HepG2 (cell line): Measurements from ENCODE around the gene B4GALT5. TPM values are rescaled to one million over a fixed set of nuclear protein-coding genes. Genes with fewer than 3 reads are reported as not detected.

Source experiments
- ATAC-seq: fragments of 200-7000 bp; cut with Tn5 transposase; 3 replicates; pipeline ENCODE4 v1.9.1; 2020; ENCODE audit warnings: mild to moderate bottlenecking, moderate library complexity
- BruUV-seq: library from RNA; stranded (reverse); fragments of 400-500 nt; replicated peaks from 2 replicates; lab custom pipeline; 2021; lab: Mats Ljungman, UMichigan
- CTCF ChIA-PET: fragments of 300-600 bp; formaldehyde crosslinking; extraction: SDS; loops from one replicate; lab custom pipeline; 2021; ENCODE audit warnings: low total read pairs, inconsistent platforms, low intra/inter-chr PET ratio; lab: Yijun Ruan, JAX
- POLR2A ChIA-PET: fragments of 350-600 bp; sonication (Branson Sonifier 250); formaldehyde crosslinking; loops from one replicate; lab custom pipeline; 2020; ENCODE audit warnings: antibody characterized with exemption, inconsistent platforms; lab: Yijun Ruan, JAX
- DNase-seq: peaks from one replicate; pipeline ENCODE4 v3.0.0-alpha.2; 2015; ENCODE audit warnings: low spot score
- FAIRE-seq: peaks from 3 replicates; lab custom pipeline; 2011; peaks lifted over from hg19 to GRCh38; lab: Jason Lieb, UNC
- H2AFZ ChIP-seq: one replicate; pipeline ENCODE4 v1.6.1; 2011; ENCODE audit warnings: low read length, inconsistent platforms
- H3K27ac ChIP-seq: fragments of 300-600 bp; 3 replicates; pipeline ENCODE4 v1.8.0; 2011; ENCODE audit warnings: mixed run types, mild to moderate bottlenecking, mixed read lengths, low read length, inconsistent platforms; ENCODE audit not compliant: insufficient read depth; ENCODE audit errors: extremely low read length
- H3K27me3 ChIP-seq, 2 experiments: fragments of 200-600 bp in 1 of 2; 2 replicates in 1 of 2; 3 replicates in 1 of 2; pipeline versions ENCODE4 v1.6.0 to v1.8.0; 2011; ENCODE audit warnings: low read length in 2 of 2, mild to moderate bottlenecking in 2 of 2, moderate library complexity in 2 of 2, inconsistent platforms in 1 of 2; ENCODE audit not compliant: insufficient read depth in 2 of 2, control insufficient read depth in 1 of 2
- H3K36me3 ChIP-seq, 2 experiments: fragments of 200-600 bp in 1 of 2; replicated peaks in 1 of 2; 2 replicates in 1 of 2; 3 replicates in 1 of 2; pipeline versions ENCODE4 v1.5.1 to v1.8.0; 2011; ENCODE audit warnings: low read length in 2 of 2, inconsistent platforms in 1 of 2; ENCODE audit not compliant: insufficient read depth in 2 of 2, control insufficient read depth in 1 of 2
- H3K4me1 ChIP-seq: 2 replicates; pipeline ENCODE4 v1.5.1; 2012; ENCODE audit warnings: low read length, inconsistent platforms; ENCODE audit not compliant: insufficient read depth
- H3K4me2 ChIP-seq: 2 replicates; pipeline ENCODE4 v1.6.0; 2011; ENCODE audit warnings: low read depth, low read length, inconsistent platforms
- H3K4me3 ChIP-seq, 3 experiments: fragments of 200-600 bp in 1 of 3; sonication (generic), shearing (Covaris generic) in 1 of 3; replicated peaks in 1 of 3; 2 replicates each; pipeline ENCODE4 v1.5.1; 2011 to 2016; ENCODE audit warnings: low read length in 3 of 3, inconsistent platforms in 2 of 3, low read depth in 2 of 3, mild to moderate bottlenecking in 2 of 3, control low read depth in 1 of 3, mixed read lengths in 1 of 3; ENCODE audit not compliant: insufficient read depth in 1 of 3
- H3K79me2 ChIP-seq: one replicate; pipeline ENCODE4 v1.6.1; 2011; ENCODE audit warnings: low read length, inconsistent platforms; ENCODE audit not compliant: insufficient read depth
- H3K9ac ChIP-seq: 2 replicates; pipeline ENCODE4 v1.6.0; 2011; ENCODE audit warnings: mild to moderate bottlenecking, low read depth, low read length, inconsistent platforms; ENCODE audit not compliant: insufficient read depth
- H3K9me3 ChIP-seq: 2 replicates; pipeline ENCODE4 v1.5.1; 2012; ENCODE audit warnings: mild to moderate bottlenecking, low read length
- H4K20me1 ChIP-seq: 2 replicates; pipeline ENCODE4 v1.6.0; 2011; ENCODE audit warnings: inconsistent platforms, mild to moderate bottlenecking, low read length, moderate library complexity; ENCODE audit not compliant: insufficient read depth
- FOSL1 ChIP-seq: sonication (generic); formaldehyde crosslinking; IDR thresholded peaks from 2 replicates; pipeline ENCODE4 v1.9.0; 2021; ENCODE audit warnings: missing genetic modification reagents, borderline replicate concordance
- HMG20B ChIP-seq: conservative IDR thresholded peaks from 2 replicates; pipeline ENCODE4 v1.6.1; 2016; ENCODE audit warnings: missing genetic modification reagents, missing compliant biosample characterization
- KDM5B ChIP-seq: sonication (generic); formaldehyde crosslinking; IDR thresholded peaks from 2 replicates; pipeline ENCODE4 v1.4.0; 2020; ENCODE audit warnings: missing genetic modification reagents, mild to moderate bottlenecking, borderline replicate concordance
- MAFK ChIP-seq, 2 experiments: IDR thresholded peaks in 1 of 2; conservative IDR thresholded peaks in 1 of 2; 2 replicates each; pipeline ENCODE4 v1.6.1; 2011; ENCODE audit warnings: improper control_type of control experiment in 2 of 2, low read length in 2 of 2
- NFE2L2 ChIP-seq: fragments of 150-350 bp; IDR thresholded peaks from 2 replicates; pipeline ENCODE4 v1.6.1; 2014; ENCODE audit warnings: low read length
- POLR2AphosphoS5 ChIP-seq: IDR thresholded peaks from 2 replicates; pipeline ENCODE4 v1.6.1; 2012; ENCODE audit warnings: low read depth, low read length
- RBM22 ChIP-seq: fragments of 200-400 bp; formaldehyde crosslinking; optimal IDR thresholded peaks from 2 replicates; pipeline ENCODE3; 2017; ENCODE audit warnings: mild to moderate bottlenecking, low read length, moderate library complexity
- SAFB2 ChIP-seq: sonication (generic); formaldehyde crosslinking; IDR thresholded peaks from 2 replicates; pipeline ENCODE4 v1.5.1; 2020; ENCODE audit warnings: missing genetic modification reagents, low read depth, mild to moderate bottlenecking, borderline replicate concordance
- SOX6 ChIP-seq, 2 experiments: fragments of 450-650 bp in 1 of 2; sonication (generic) in 1 of 2; formaldehyde crosslinking in 1 of 2; IDR thresholded peaks; 2 replicates each; pipeline versions ENCODE4 v1.4.0 to v1.6.1; 2017 to 2020; ENCODE audit warnings: antibody characterized with exemption in 1 of 2, mild to moderate bottlenecking in 1 of 2, missing genetic modification reagents in 1 of 2
- SRSF4 ChIP-seq: fragments of 200-400 bp; formaldehyde crosslinking; IDR thresholded peaks from one replicate; pipeline ENCODE4 v1.6.1; 2018; ENCODE audit warnings: mild to moderate bottlenecking, low read depth, low read length, moderate library complexity; ENCODE audit not compliant: poor library complexity, severe bottlenecking
- TCF12 ChIP-seq, 2 experiments: fragments of 450-650 bp in 1 of 2; sonication (generic) in 1 of 2; formaldehyde crosslinking in 1 of 2; IDR thresholded peaks; 2 replicates each; pipeline versions ENCODE4 v1.6.1 to v1.8.0; 2017 to 2022; ENCODE audit warnings: antibody characterized with exemption in 1 of 2, mild to moderate bottlenecking in 1 of 2, missing genetic modification reagents in 1 of 2, moderate library complexity in 1 of 2
- ZMYM2 ChIP-seq: sonication (generic); formaldehyde crosslinking; IDR thresholded peaks from 2 replicates; pipeline ENCODE4 v1.8.0; 2022; ENCODE audit warnings: mild to moderate bottlenecking, missing genetic modification reagents
- ZNF792 ChIP-seq: IDR thresholded peaks from 2 replicates; pipeline ENCODE4 v1.6.1; 2016
- WGBS: methylation state at CpG from one replicate; pipeline ENCODE4 v1.1.6; 2017; ENCODE audit warnings: low lambda C conversion rate; 5-methylcytosine and 5-hydroxymethylcytosine counted together
- in situ Hi-C: cut with HindIII; loops from 2 replicates; pipeline ENCODE4 v1.10.0; 2017; ENCODE audit warnings: low pct_unique_long_range_greater_than_20kb; ENCODE audit not compliant: extremely low pct_ligation_motif_present
- intact Hi-C: fragments of 100-400 bp; cut with micrococcal nuclease; formaldehyde crosslinking; loops from one replicate; pipeline ENCODE4 v1.10.0; 2022; ENCODE audit not compliant: unreplicated experiment
- polyA plus RNA-seq, 8 experiments: library from polyadenylated mRNA; depleted of rRNA in 3 of 8; stranded (reverse) in 7 of 8; unstranded in 1 of 8; fragments of >200 nt; fragmentation: Illumina TruSeq in 4 of 8; extraction: Trizol in 4 of 8; gene quantifications; 2 replicates each; pipeline versions ENCODE4 v1.2.1 to v1.2.3, GENCODE V29; 2011 to 2016; ENCODE audit warnings: low read depth in 4 of 8, missing spikeins in 1 of 8, mixed read lengths in 1 of 8; ENCODE audit not compliant: insufficient read depth in 1 of 8
- total RNA-seq, 5 experiments: library from RNA; depleted of rRNA; stranded (reverse); fragments of >200 nt; fragmentation: Illumina TruSeq; extraction: Trizol; gene quantifications; 2 replicates each; pipeline ENCODE4 v1.2.3, GENCODE V29; 2016; ENCODE audit warnings: low read depth in 1 of 5
- TF ChIP-seq, protein P1 (sequence below): IDR thresholded peaks from 2 replicates; pipeline ENCODE4 v1.6.1; 2016; ENCODE audit warnings: mild to moderate bottlenecking
- TF ChIP-seq, protein P2 (sequence below): sonication (generic); formaldehyde crosslinking; conservative IDR thresholded peaks from 2 replicates; pipeline ENCODE4 v1.4.0; 2020; ENCODE audit warnings: mild to moderate bottlenecking, missing genetic modification reagents, moderate library complexity

B4GALT5 gene
- total and polyA plus RNA-seq, 2 of the 13 experiments (the other 11 are each of a cell fraction or from before 2014, with no cell fraction given), result 27.3 to 30.9 TPM

DNA sequence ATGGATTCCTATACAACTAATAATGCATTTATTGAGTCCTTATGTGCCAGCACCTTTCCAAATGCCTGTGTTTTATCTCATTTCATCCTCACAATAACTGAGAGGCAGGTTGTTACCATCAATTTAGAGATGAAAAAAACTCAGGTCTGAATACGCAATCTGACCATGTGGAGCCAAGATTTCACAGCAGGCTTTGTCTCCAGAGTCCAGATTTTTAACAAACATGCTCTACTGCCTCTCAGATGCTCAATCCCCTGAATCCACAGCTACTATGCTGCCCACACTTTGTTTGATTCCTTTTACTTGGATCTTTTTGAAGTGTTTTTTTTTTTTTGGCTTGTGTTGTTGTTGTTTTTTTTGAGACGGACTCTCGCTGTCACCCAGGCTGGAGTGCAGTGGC, 46.8 kb downstream of the B4GALT5 start (continued):
- TF ChIP-seq SOX6 (IDR thresholded peaks at IDR 0.05) (no peak), SOX6 (CRISPR knock-in tag; IDR thresholded peaks at IDR 0.05) (no peak), TCF12 (IDR thresholded peaks at IDR 0.05) (no peak), TCF12 (CRISPR knock-in tag; IDR thresholded peaks at IDR 0.05) (no peak), KDM5B (CRISPR knock-in tag) (no peak), SAFB2 (CRISPR knock-in tag) (no peak)

DNA sequence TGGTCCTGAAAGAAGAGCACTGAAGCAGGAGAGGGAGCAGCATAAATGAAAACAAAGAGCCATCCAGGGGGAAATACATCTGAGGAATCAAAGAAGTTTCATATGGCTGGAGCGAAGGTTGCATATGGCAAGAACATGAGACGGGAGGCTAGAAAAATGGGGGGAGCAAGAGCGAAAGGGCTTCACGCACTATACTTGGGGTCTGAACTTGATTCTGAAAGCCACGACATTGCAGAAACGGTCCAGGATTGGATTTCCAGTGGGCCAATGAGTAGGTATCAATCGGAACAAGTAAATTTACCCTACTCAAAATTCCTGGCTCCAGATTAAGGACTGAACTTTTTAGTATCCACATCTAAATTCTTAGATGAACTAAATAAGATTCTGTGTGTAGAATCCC, 47.9 kb downstream of the B4GALT5 start:
- H4K20me1 ChIP-seq, result peaks cover 3% of the 10 kb centered on the region; the same call in 1 of the 2 replicates
- H3K4me3 ChIP-seq, result no peak overlapping the region
- ATAC-seq (no peak), DNase-seq (no peak), FAIRE-seq (no peak)
- peaks cover 93% of the 10 kb centered on the region for H3K79me2 ChIP-seq
- peaks cover 43% of the 10 kb centered on the region for H3K4me1 ChIP-seq
- H3K27ac ChIP-seq, result no peak overlapping the region
- H3K4me2 ChIP-seq, result no peak overlapping the region
- in situ Hi-C loops (no loop called here), intact Hi-C loops (no loop called here)
- TF ChIP-seq, protein P1, sequence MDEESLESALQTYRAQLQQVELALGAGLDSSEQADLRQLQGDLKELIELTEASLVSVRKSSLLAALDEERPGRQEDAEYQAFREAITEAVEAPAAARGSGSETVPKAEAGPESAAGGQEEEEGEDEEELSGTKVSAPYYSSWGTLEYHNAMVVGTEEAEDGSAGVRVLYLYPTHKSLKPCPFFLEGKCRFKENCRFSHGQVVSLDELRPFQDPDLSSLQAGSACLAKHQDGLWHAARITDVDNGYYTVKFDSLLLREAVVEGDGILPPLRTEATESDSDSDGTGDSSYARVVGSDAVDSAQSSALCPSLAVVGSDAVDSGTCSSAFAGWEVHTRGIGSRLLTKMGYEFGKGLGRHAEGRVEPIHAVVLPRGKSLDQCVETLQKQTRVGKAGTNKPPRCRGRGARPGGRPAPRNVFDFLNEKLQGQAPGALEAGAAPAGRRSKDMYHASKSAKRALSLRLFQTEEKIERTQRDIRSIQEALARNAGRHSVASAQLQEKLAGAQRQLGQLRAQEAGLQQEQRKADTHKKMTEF (CRISPR knock-in tag), result no peak
- TF ChIP-seq ZNF792 (CRISPR knock-in tag) (no peak), SRSF4 (no peak), FOSL1 (CRISPR knock-in tag) (no peak), HMG20B (no peak), MAFK (conservative IDR thresholded peaks at IDR 0.05 in 1 of 2, IDR thresholded peaks at IDR 0.05 in 1 of 2; ENCODE audit: low read length in 2 of 2) (peak; percentile 38 to 52; a peak in 2 of 4 replicates), NFE2L2 (no peak), POLR2AphosphoS5 (no peak), ZMYM2 (CRISPR knock-in tag) (no peak), RBM22 (peak; percentile 76)
- TF ChIP-seq, protein P2, sequence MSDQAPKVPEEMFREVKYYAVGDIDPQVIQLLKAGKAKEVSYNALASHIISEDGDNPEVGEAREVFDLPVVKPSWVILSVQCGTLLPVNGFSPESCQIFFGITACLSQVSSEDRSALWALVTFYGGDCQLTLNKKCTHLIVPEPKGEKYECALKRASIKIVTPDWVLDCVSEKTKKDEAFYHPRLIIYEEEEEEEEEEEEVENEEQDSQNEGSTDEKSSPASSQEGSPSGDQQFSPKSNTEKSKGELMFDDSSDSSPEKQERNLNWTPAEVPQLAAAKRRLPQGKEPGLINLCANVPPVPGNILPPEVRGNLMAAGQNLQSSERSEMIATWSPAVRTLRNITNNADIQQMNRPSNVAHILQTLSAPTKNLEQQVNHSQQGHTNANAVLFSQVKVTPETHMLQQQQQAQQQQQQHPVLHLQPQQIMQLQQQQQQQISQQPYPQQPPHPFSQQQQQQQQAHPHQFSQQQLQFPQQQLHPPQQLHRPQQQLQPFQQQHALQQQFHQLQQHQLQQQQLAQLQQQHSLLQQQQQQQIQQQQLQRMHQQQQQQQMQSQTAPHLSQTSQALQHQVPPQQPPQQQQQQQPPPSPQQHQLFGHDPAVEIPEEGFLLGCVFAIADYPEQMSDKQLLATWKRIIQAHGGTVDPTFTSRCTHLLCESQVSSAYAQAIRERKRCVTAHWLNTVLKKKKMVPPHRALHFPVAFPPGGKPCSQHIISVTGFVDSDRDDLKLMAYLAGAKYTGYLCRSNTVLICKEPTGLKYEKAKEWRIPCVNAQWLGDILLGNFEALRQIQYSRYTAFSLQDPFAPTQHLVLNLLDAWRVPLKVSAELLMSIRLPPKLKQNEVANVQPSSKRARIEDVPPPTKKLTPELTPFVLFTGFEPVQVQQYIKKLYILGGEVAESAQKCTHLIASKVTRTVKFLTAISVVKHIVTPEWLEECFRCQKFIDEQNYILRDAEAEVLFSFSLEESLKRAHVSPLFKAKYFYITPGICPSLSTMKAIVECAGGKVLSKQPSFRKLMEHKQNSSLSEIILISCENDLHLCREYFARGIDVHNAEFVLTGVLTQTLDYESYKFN, result no peak
- H3K9ac ChIP-seq, result no peak overlapping the region
- CTCF ChIA-PET, result no interaction called here
- H3K36me3 ChIP-seq, result no peaks in the 10 kb centered on the region
- BruUV-seq, result no TSS peak
- WGBS, result 97% methylated on average over 7 of the region's 7 CpGs
- POLR2A ChIA-PET, result no interaction called here
- H3K27me3 ChIP-seq, result no peaks in the 10 kb centered on the region
- no peak overlapping the region for H2AFZ ChIP-seq
- H3K9me3 ChIP-seq, result no peaks in the 10 kb centered on the region
